K562 (cell line): ENCODE measurements around the gene GAS2L1. TPM values are rescaled to one million over a fixed set of nuclear protein-coding genes. Genes with fewer than 3 reads are reported as not detected.

ENCODE experiments used
- ATAC-seq: fragments of 200-7000 bp; cut with Tn5 transposase; 3 replicates; pipeline ENCODE4 v1.9.1; 2020; ENCODE audit warnings: moderate library complexity
- BruUV-seq: library from RNA; stranded (reverse); fragments of 400-500 nt; replicated peaks from 2 replicates; lab custom pipeline; 2021; lab: Mats Ljungman, UMichigan
- CTCF ChIA-PET: fragments of 300-600 bp; formaldehyde crosslinking; extraction: SDS; loops from one replicate; lab custom pipeline; 2021; ENCODE audit warnings: low intra/inter-chr PET ratio; lab: Yijun Ruan, JAX
- POLR2A ChIA-PET: fragments of 300-600, 350-650 bp; sonication (Branson Sonifier 250); formaldehyde crosslinking; extraction: SDS; loops from one replicate; lab custom pipeline; 2021; ENCODE audit warnings: antibody characterized with exemption, inconsistent platforms; lab: Yijun Ruan, JAX
- DNase-seq, 4 experiments: peaks; one replicate each; pipeline versions ENCODE4 v3.0.0 to v3.0.0-alpha.2; 2011 to 2018; ENCODE audit warnings: low spot score in 3 of 4, mixed read lengths in 3 of 4; ENCODE audit errors: extremely low read depth in 1 of 4
- FAIRE-seq: peaks from 2 replicates; lab custom pipeline; 2011; peaks lifted over from hg19 to GRCh38; lab: Jason Lieb, UNC
- H2AFZ ChIP-seq: 2 replicates; pipeline ENCODE4 v1.6.0; 2011; ENCODE audit warnings: low read depth, low read length, control low read depth, inconsistent platforms
- H3K27ac ChIP-seq: fragments of 200-600 bp; 3 replicates; pipeline ENCODE4 v1.8.0; 2011; ENCODE audit warnings: low read depth, mild to moderate bottlenecking, control low read depth, inconsistent platforms, low read length, moderate library complexity, mixed read lengths; ENCODE audit errors: extremely low read depth
- H3K27me3 ChIP-seq, 2 experiments: fragments of 300-600 bp in 1 of 2; 2 replicates in 1 of 2; 3 replicates in 1 of 2; pipeline versions ENCODE4 v1.6.0 to v1.8.0; 2011; ENCODE audit warnings: inconsistent platforms in 2 of 2, low read length in 2 of 2, mild to moderate bottlenecking in 1 of 2, mixed read lengths in 1 of 2, moderate library complexity in 1 of 2; ENCODE audit not compliant: control insufficient read depth in 2 of 2, insufficient read depth in 2 of 2
- H3K36me3 ChIP-seq: fragments of 300-600 bp; 3 replicates; pipeline ENCODE4 v1.8.0; 2011; ENCODE audit warnings: mild to moderate bottlenecking, low read length, inconsistent platforms; ENCODE audit not compliant: control insufficient read depth, insufficient read depth
- H3K4me1 ChIP-seq, 2 experiments: fragments of 200-600 bp in 1 of 2; replicated peaks in 1 of 2; 2 replicates in 1 of 2; 3 replicates in 1 of 2; pipeline versions ENCODE4 v1.5.1 to v1.8.0; 2011; ENCODE audit warnings: inconsistent platforms in 2 of 2, low read length in 2 of 2, mild to moderate bottlenecking in 1 of 2, mixed read lengths in 1 of 2, moderate library complexity in 1 of 2; ENCODE audit not compliant: control insufficient read depth in 2 of 2, insufficient read depth in 2 of 2
- H3K4me2 ChIP-seq: 2 replicates; pipeline ENCODE4 v1.6.1; 2011; ENCODE audit warnings: low read length, control low read depth, inconsistent platforms, mixed read lengths; ENCODE audit not compliant: insufficient read depth
- H3K4me3 ChIP-seq: fragments of 200-600 bp; sonication (generic), shearing (Covaris generic); 2 replicates; pipeline ENCODE4 v1.5.1; 2016; ENCODE audit warnings: control low read depth, inconsistent platforms
- H3K79me2 ChIP-seq: fragments of 200-600 bp; 3 replicates; pipeline ENCODE4 v1.8.0; 2011; ENCODE audit warnings: low read length, inconsistent platforms; ENCODE audit not compliant: control insufficient read depth, insufficient read depth
- H3K9ac ChIP-seq, 2 experiments: 2 replicates each; pipeline versions ENCODE4 v1.6.0 to v1.6.1; 2011; ENCODE audit warnings: low read depth in 2 of 2, low read length in 2 of 2, control low read depth in 1 of 2, inconsistent platforms in 1 of 2, mild to moderate bottlenecking in 1 of 2, mixed read lengths in 1 of 2; ENCODE audit not compliant: insufficient read depth in 1 of 2
- H3K9me1 ChIP-seq: one replicate; pipeline ENCODE4 v1.6.0; 2011; ENCODE audit warnings: inconsistent platforms, mild to moderate bottlenecking, low read length, moderate library complexity; ENCODE audit not compliant: control insufficient read depth, insufficient read depth
- H3K9me3 ChIP-seq: replicated peaks from 2 replicates; pipeline ENCODE4 v1.5.1; 2011; ENCODE audit warnings: low read depth, low read length, inconsistent platforms; ENCODE audit not compliant: control insufficient read depth, insufficient read depth
- H4K20me1 ChIP-seq: replicated peaks from 2 replicates; pipeline ENCODE4 v1.6.1; 2011; ENCODE audit warnings: low read length, inconsistent platforms, mixed read lengths; ENCODE audit not compliant: control insufficient read depth, insufficient read depth
- ATF1 ChIP-seq, 2 experiments: fragments of 450-650 bp in 1 of 2; IDR thresholded peaks; 2 replicates each; pipeline ENCODE4 v1.6.1; 2016; ENCODE audit warnings: missing compliant biosample characterization in 1 of 2, missing genetic modification characterization in 1 of 2
- BRD4 ChIP-seq: fragments of 200-600 bp; sonication (generic); IDR thresholded peaks from 2 replicates; pipeline ENCODE4 v1.6.1; 2017; ENCODE audit warnings: inconsistent platforms
- CHD1 ChIP-seq: fragments of 200-600 bp; sonication (generic); IDR thresholded peaks from one replicate; pipeline ENCODE4 v1.6.1; 2012; ENCODE audit warnings: mild to moderate bottlenecking, moderate library complexity, low read length, inconsistent platforms
- DDX20 ChIP-seq: fragments of 450-650 bp; IDR thresholded peaks from 2 replicates; pipeline ENCODE4 v1.6.1; 2016; ENCODE audit warnings: missing genetic modification characterization, low read depth, mild to moderate bottlenecking, missing compliant biosample characterization, moderate library complexity
- ELF4 ChIP-seq: fragments of 450-650 bp; formaldehyde crosslinking; IDR thresholded peaks from 2 replicates; pipeline ENCODE4 v1.4.0; 2022; ENCODE audit warnings: missing genetic modification characterization
- KLF13 ChIP-seq: fragments of 450-650 bp; IDR thresholded peaks from 2 replicates; pipeline ENCODE4 v1.6.1; 2016; ENCODE audit warnings: missing genetic modification characterization, low read depth, mild to moderate bottlenecking, missing compliant biosample characterization, moderate library complexity, borderline replicate concordance
- PCBP2 ChIP-seq: fragments of 200-400 bp; formaldehyde crosslinking; IDR thresholded peaks from 2 replicates; pipeline ENCODE4 v1.6.1; 2018; ENCODE audit warnings: low read length, low read depth, mild to moderate bottlenecking, moderate library complexity; ENCODE audit not compliant: poor library complexity, severe bottlenecking
- POLR2G ChIP-seq: fragments of 200-400 bp; formaldehyde crosslinking; IDR thresholded peaks from 2 replicates; pipeline ENCODE4 v1.6.1; 2017; ENCODE audit warnings: low read depth, mild to moderate bottlenecking, antibody characterized with exemption, low read length, moderate library complexity
- SMARCA4 ChIP-seq: fragments of 450-650 bp; IDR thresholded peaks from 2 replicates; pipeline ENCODE4 v1.6.1; 2016
- TAF15 ChIP-seq: fragments of 200-400 bp; formaldehyde crosslinking; IDR thresholded peaks from 2 replicates; pipeline ENCODE4 v1.6.1; 2017; ENCODE audit warnings: mild to moderate bottlenecking, low read depth, low read length, moderate library complexity
- ZFP1 ChIP-seq: fragments of 450-650 bp; formaldehyde crosslinking; IDR thresholded peaks from 2 replicates; pipeline ENCODE4 v1.4.0; 2020; ENCODE audit warnings: mild to moderate bottlenecking, mixed read lengths
- WGBS: fragments of 100-300 bp; shearing (Covaris generic); methylation state at CpG from one replicate; pipeline ENCODE4 v1.1.6; 2016; ENCODE audit warnings: low coverage, mixed read lengths; ENCODE audit not compliant: insufficient coverage; ENCODE audit errors: missing lambda C conversion rate; 5-methylcytosine and 5-hydroxymethylcytosine counted together
- in situ Hi-C: fragments of 300-500 bp; cut with MboI; formaldehyde crosslinking; loops from 4 replicates; pipeline ENCODE4 v1.15.0; 2018; ENCODE audit warnings: inconsistent platforms, mixed read lengths
- intact Hi-C: fragments of 100-400 bp; cut with micrococcal nuclease; formaldehyde crosslinking; loops from 2 replicates; pipeline ENCODE4 v1.14.2; 2022
- polyA plus RNA-seq, 8 experiments: library from polyadenylated mRNA; depleted of rRNA in 4 of 8; stranded (reverse) in 5 of 8; unstranded in 3 of 8; fragments of >200 nt; fragmentation: Nextera tagmentation in 2 of 8; fragmentation: Illumina TruSeq in 1 of 8; extraction: Ambion mirVana in 2 of 8; extraction: Trizol in 1 of 8; gene quantifications; 2 replicates each; pipeline versions ENCODE4 v1.2.1 to v1.2.3, GENCODE V29; 2011 to 2014; ENCODE audit warnings: inconsistent platforms in 1 of 8, missing spikeins in 1 of 8
- total RNA-seq, 7 experiments: library from RNA; depleted of rRNA in 6 of 7; stranded (reverse); fragments of >200 nt in 6 of 7; fragmentation: Illumina TruSeq in 2 of 7; extraction: Trizol in 2 of 7; gene quantifications; 2 replicates each; pipeline versions ENCODE4 v1.2.1 to v1.2.3, GENCODE V29; 2011 to 2021; ENCODE audit warnings: low replicate concordance in 1 of 7
- TF ChIP-seq, protein P1 (sequence below): fragments of 450-650 bp; formaldehyde crosslinking; IDR thresholded peaks from 2 replicates; pipeline ENCODE4 v1.4.0; 2022; ENCODE audit warnings: missing genetic modification characterization
- TF ChIP-seq, protein P2 (sequence below): sonication (generic); formaldehyde crosslinking; IDR thresholded peaks from 2 replicates; pipeline ENCODE4 v1.8.0; 2022; ENCODE audit warnings: mild to moderate bottlenecking, low read depth, missing genetic modification reagents
- TF ChIP-seq, protein P3 (sequence below): sonication (generic); formaldehyde crosslinking; IDR thresholded peaks from 2 replicates; pipeline ENCODE4 v1.8.1; 2023; ENCODE audit warnings: mild to moderate bottlenecking, missing genetic modification reagents
- TF ChIP-seq, protein P4 (sequence below): IDR thresholded peaks from 2 replicates; pipeline ENCODE4 v1.6.1; 2011; ENCODE audit not compliant: insufficient read length; ENCODE audit errors: extremely low read depth

GAS2L1 gene
- total and polyA plus RNA-seq, 9 of the 15 experiments (the other 6 are each of a cell fraction or from before 2014, with no cell fraction given) = 0.56 to 19.7 (median 3.2) TPM

DNA sequence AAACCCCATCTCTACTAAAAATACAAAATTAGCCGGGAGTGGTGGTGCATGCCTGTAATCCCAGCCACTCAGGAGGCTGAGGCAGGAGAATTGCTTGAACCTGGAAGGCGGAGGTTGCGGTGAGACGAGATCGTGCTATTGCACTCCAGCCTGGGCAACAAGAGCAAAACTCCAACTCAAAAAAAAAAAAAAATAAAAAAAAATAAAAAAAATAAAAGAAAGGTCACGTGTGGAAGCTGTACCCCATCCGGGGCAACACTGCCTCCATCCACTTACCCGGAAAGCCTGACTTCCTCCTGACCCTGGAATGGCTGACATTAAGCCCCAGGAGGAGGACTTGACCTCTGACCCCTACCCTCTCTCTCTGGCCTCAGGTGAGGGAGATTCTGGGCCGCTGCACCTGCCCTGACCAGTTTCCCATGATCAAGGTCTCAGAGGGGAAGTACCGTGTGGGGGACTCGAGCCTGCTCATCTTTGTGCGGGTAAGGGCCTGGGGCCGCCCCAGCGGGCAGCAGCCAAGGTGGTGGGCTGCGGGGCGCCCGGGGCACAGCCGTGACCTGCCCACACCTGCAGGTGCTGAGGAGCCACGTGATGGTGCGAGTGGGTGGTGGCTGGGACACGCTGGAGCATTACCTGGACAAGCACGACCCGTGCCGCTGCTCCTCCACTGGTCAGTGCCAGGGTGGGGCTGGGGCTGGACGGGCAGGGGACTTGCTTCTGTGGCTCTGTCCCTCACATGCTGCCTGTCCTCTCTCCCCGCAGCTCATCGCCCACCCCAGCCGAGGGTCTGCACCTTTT is 3.8 kb downstream of the GAS2L1 start:
- Histone ChIP-seq H3K4me3 (no peak overlapping the region), H3K36me3 (peaks cover 9% of the 10 kb centered on the region; the same call in 1 of the 3 replicates), H3K27me3 (no peaks in the 10 kb centered on the region), H2AFZ (no peak overlapping the region), H3K9me1 (no peaks in the 10 kb centered on the region), H3K79me2 (peaks cover 18% of the 10 kb centered on the region), H3K9ac (peak overlapping the region in 1 of 2 experiments; percentile 72; a peak in 1 of 4 replicates), H3K4me1 (peaks cover 14 to 90% of the 10 kb centered on the region in 2 experiments; a peak in 4 of 5 replicates), H3K4me2 (no peak overlapping the region), H3K27ac (no peak overlapping the region), H4K20me1 (no peaks in the 10 kb centered on the region), H3K9me3 (no peaks in the 10 kb centered on the region)
- CTCF ChIA-PET = no interaction called here
- ATAC-seq (no peak), DNase-seq (no peak), FAIRE-seq (no peak)
- whole genome bisulfite sequencing = 58% methylated on average over 11 of the region's 28 CpGs
- POLR2A ChIA-PET = interaction anchor here (0.6 kb wide), 1 partner anchor 685 kb away, joined by 3 read pairs; no protein-coding TSS in a partner anchor
- no TSS peak for BruUV-seq
- intact Hi-C loops (no loop called here), in situ Hi-C loops (no loop called here)
- TF ChIP-seq PCBP2 (no peak), POLR2G (0 out of 2 replicates have a peak, but pooled peaks have one; percentile 7), ZFP1 (CRISPR knock-in tag) (no peak), SMARCA4 (no peak), TAF15 (no peak), BRD4 (no peak), ATF1 (CRISPR knock-in tag; IDR thresholded peaks at IDR 0.05) (no peak), ATF1 (tag; IDR thresholded peaks at IDR 0.05) (no peak), KLF13 (tag) (no peak), DDX20 (no peak), CHD1 (no peak), ELF4 (CRISPR knock-in tag) (no peak)
- TF ChIP-seq, protein P1, sequence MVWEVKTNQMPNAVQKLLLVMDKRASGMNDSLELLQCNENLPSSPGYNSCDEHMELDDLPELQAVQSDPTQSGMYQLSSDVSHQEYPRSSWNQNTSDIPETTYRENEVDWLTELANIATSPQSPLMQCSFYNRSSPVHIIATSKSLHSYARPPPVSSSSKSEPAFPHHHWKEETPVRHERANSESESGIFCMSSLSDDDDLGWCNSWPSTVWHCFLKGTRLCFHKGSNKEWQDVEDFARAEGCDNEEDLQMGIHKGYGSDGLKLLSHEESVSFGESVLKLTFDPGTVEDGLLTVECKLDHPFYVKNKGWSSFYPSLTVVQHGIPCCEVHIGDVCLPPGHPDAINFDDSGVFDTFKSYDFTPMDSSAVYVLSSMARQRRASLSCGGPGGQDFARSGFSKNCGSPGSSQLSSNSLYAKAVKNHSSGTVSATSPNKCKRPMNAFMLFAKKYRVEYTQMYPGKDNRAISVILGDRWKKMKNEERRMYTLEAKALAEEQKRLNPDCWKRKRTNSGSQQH (CRISPR knock-in tag) = no peak
- TF ChIP-seq, protein P2, sequence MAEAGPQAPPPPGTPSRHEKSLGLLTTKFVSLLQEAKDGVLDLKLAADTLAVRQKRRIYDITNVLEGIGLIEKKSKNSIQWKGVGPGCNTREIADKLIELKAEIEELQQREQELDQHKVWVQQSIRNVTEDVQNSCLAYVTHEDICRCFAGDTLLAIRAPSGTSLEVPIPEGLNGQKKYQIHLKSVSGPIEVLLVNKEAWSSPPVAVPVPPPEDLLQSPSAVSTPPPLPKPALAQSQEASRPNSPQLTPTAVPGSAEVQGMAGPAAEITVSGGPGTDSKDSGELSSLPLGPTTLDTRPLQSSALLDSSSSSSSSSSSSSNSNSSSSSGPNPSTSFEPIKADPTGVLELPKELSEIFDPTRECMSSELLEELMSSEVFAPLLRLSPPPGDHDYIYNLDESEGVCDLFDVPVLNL (CRISPR knock-in tag) = no peak
- TF ChIP-seq, protein P3, sequence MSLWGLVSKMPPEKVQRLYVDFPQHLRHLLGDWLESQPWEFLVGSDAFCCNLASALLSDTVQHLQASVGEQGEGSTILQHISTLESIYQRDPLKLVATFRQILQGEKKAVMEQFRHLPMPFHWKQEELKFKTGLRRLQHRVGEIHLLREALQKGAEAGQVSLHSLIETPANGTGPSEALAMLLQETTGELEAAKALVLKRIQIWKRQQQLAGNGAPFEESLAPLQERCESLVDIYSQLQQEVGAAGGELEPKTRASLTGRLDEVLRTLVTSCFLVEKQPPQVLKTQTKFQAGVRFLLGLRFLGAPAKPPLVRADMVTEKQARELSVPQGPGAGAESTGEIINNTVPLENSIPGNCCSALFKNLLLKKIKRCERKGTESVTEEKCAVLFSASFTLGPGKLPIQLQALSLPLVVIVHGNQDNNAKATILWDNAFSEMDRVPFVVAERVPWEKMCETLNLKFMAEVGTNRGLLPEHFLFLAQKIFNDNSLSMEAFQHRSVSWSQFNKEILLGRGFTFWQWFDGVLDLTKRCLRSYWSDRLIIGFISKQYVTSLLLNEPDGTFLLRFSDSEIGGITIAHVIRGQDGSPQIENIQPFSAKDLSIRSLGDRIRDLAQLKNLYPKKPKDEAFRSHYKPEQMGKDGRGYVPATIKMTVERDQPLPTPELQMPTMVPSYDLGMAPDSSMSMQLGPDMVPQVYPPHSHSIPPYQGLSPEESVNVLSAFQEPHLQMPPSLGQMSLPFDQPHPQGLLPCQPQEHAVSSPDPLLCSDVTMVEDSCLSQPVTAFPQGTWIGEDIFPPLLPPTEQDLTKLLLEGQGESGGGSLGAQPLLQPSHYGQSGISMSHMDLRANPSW (CRISPR knock-in tag) = no peak
- TF ChIP-seq, protein P4, sequence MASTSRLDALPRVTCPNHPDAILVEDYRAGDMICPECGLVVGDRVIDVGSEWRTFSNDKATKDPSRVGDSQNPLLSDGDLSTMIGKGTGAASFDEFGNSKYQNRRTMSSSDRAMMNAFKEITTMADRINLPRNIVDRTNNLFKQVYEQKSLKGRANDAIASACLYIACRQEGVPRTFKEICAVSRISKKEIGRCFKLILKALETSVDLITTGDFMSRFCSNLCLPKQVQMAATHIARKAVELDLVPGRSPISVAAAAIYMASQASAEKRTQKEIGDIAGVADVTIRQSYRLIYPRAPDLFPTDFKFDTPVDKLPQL = no peak
